GM10266 (cell line): ENCODE results near the gene ADSS1.

ENCODE experiments used
- DNase-seq: peaks from one replicate; pipeline ENCODE4 v3.0.0; 2012; ENCODE audit errors: extremely low spot score
- CTCF ChIP-seq: IDR thresholded peaks from 2 replicates; pipeline ENCODE4 v1.5.1; 2012; ENCODE audit warnings: mild to moderate bottlenecking, low read depth; ENCODE audit not compliant: control insufficient read depth, insufficient read depth; ENCODE audit errors: missing control alignments

The ADSS1 gene

GRCh38 chr14:104776481-104776880 lies 52.5 kb downstream of the ADSS1 start:
- DNase-seq, result no peak
- TF ChIP-seq CTCF, result no peak

GRCh38 chr14:104776961-104777807 lies 53.2 kb downstream of the ADSS1 start:
- no peak for TF ChIP-seq CTCF

GRCh38 chr14:104777808-104778249 lies 53.8 kb downstream of the ADSS1 start:
- no peak for TF ChIP-seq CTCF
- DNase-seq, result no peak

More at GRCh38 chr14:104776961-104777807, 53.2 kb downstream of the ADSS1 start:
- no peak for DNase-seq

GRCh38 chr14:104778694-104779331 lies 54.8 kb downstream of the ADSS1 start:
- TF ChIP-seq CTCF, result no peak
- DNase-seq, result no peak

GRCh38 chr14:104779776-104780512 lies 55.9 kb downstream of the ADSS1 start:
- no peak for TF ChIP-seq CTCF
- no peak for DNase-seq

GRCh38 chr14:104780513-104781030 lies 56.5 kb downstream of the ADSS1 start:
- DNase-seq, result no peak
- no peak for TF ChIP-seq CTCF
